HPDE6-E6E7 (cell line): ENCODE results near the gene ATG7.
"Not testable (repeated sequence)": the region's sequence is repeated elsewhere in the genome, so short reads cannot be mapped to it uniquely, and the experiment has no call there.

Experiments used
- DNase-seq: peaks from one replicate; pipeline ENCODE4 v3.0.0; 2011; ENCODE audit warnings: missing footprints; ENCODE audit errors: extremely low spot score

Gene ATG7

GRCh38 chr3:11588338-11588737 lies 316.1 kb downstream of the ATG7 start:
- no peak for DNase-seq

GRCh38 chr3:11588755-11589154 lies 316.6 kb downstream of the ATG7 start:
- no peak for DNase-seq

DNA sequence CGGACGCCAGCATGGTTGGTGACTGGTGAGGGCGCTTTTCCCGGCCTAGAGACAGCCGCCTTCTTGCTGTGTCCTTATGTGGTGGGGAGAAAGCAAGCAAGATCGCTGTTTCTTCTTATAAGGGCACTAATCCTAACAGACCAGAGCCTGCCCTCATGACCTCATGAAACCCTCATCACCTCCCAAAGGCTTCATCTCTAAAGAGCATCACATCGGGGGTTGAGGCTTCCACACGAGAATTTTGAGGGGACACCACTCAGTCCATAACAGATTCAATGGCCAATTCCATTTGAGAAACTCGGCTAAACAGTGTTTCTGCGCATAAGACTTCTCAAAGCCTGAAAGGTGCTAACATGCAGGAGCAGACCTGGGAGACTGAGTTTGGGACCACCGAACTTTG lies 317.5 kb downstream of the ATG7 start:
- DNase-seq: no peak

GRCh38 chr3:11591002-11591355 lies 318.8 kb downstream of the ATG7 start:
- no peak for DNase-seq

DNA sequence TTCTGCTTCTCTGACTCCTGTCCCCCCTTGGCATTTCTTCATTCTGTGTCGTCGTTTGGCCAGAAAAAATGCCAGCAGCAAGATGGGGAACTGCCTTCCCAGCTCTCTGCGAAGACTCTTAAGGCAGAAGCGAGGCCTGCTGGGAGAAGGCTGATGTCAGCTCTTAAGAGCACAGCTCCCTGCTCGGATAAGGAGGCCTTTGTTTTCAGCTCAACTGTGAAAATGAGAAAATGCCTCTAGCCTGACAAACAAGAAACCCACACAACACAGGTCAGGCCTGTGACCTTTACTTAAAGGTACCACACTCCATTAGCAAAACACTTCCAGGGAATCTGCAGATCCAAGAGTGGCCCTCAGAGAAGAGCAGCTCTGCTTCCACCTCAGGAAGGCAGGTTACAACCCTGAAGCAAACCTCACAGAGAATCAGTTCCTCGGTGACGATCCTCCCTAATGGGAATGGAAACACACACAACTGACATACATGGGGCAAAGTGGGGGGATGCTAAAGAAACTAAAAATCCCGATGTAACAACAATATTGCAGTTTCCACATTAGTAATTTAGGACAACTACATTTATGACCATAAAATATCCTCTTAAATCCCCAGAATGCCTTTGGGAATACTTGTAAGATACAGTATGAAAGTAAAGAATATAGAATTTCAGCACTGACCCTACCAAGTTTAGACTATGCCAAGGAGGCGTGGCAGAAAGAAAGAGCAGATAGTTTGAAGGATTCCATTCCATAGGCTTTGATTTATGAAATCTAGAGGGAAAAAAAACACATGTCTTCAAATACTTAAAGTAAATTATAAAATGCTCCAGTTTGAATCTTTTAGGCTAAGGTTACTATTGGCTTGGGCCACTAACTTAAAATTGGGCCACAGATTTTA lies 319.4 kb downstream of the ATG7 start:
- no peak for DNase-seq

GRCh38 chr3:11592445-11593298 lies 320.5 kb downstream of the ATG7 start:
- DNase-seq: no peak

DNA sequence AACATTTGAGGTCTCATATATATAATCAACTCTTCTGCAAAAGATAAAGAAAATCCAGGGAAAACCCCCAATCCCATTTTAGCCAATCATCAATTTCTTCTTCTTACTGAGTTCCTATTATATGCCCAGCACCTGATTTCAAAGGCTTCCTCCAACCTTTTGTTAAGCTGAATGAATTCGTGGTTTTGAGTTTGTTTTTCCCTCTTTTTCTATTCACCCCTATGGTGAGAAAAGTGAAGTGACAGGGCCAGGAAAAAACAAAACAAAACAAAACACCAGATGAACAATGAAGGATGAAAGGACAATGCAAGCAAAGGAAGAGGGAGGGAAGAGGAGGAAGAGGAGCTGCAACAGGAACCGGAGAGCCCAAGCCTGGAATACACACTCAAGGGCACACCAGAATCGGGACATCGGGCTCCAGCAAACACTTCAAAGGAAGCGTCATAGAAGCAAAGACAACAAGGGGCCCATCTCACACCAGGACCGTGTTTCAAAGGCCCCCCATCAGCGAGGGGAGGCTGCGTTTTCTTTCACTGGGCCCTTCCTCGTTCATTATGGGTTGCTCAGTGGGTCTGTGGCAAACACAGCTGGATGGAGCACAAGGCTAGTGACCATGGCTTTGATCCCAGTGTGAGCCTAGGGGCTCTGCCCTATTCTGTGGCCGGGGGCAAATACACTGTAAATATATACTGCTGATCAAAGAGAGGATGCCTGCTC lies 321.3 kb downstream of the ATG7 start:
- no peak for DNase-seq

GRCh38 chr3:11595024-11595423 lies 322.8 kb downstream of the ATG7 start:
- not testable (repeated sequence) for DNase-seq

GRCh38 chr3:11596387-11596786 lies 324.2 kb downstream of the ATG7 start:
- DNase-seq: no peak

DNA sequence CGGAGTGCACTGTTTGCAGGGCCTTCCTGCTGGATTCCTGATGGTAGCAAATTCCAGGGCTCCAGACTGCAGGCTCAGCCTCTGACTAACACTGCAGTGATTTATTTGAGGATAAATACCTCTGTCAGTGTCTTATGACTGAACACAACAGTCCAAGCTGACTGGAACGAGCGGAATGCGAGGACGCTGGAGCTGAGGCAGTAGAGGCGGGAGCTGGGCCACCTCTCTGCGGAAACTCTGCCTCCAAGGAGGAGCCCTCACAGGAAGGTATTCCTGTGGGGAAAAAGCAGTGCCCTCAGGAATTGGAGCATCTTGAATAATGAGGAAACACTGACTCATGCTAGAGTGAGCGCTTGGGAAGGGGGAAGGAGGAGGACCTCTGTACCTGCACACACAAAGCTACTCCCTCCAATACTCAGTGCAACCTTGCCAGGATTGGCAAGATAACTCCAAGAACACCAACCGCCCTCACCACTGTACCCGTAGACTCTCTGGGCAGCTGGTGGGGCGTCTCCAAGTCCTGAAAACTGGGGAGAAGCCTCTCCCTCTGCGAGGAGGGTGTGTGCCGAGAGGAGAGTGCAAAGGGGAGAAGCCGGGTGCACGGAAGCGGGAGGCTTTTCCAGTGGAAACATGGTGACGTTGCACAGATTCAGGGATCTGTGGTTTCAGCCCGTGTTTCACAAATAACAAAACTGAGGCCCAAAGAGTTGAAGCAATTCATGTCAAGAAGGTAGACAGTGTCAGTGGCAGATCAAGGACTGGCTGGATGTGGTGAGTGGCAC lies 328.5 kb downstream of the ATG7 start:
- DNase-seq: peak; percentile 64

DNA sequence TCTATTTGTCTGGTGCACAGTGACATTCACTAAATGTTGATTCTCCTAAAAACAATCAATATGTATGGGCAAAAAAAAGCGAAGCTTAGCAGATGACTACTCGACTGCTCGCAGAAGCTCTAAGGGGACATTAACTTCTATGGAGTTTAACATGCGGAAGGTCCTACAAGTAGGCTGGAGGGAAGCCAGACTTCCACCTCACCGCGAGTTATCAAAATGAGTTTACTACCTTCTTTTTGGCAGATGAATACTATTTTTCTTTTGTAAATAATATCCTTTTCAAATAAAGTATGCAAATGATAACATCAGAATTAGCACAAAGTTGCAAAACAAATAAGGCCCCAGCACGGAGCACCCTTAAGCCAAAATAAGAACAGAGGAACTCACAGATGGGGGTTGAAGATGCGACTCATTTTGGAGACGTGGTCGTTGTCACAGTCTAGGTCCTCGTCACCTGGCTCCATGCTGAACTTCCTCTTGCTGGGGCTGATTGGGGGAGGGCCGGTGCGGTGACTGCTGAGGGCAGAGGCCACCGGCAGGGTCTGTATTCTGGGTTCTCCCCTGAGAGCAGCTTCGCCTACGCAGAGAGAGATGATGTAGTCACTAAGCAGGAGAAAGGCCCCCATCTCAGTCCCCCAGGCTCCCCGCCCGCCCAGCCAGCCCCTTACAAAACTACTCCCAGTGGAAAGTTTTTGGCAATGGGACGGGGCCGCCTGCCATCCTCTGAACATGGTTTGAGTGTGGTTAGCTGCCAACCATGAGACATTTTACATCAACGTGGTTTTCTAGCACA lies 329.4 kb downstream of the ATG7 start:
- DNase-seq: no peak

DNA sequence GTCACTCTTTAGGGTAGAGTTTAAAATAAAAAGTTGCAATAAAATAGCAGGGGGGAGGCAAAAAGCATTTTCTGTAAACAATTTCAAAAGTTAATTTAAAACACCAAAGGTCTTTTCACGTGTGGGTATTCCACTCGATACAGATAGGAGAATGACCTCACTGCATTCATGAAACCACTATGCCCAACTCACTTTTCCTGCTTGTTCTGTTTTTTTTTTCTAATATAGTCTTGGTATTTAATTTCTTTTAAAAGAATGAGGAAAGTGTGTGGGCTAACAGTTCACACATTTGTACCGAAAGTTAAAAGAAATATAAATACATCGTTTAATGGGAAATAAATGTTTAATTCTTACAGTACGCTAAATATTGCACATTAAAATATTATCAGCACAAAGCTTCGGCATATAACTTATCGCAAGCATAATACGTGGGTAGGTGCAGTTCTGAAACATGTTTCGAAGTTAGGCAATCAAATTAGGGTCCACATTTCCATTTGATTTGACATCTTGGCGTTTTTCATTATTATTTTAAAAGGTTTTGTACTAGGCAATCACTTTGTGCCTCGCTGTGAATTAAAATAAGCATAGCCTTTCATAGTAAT lies 330.1 kb downstream of the ATG7 start:
- DNase-seq: no peak

GRCh38 chr3:11602886-11603527 lies 330.8 kb downstream of the ATG7 start:
- DNase-seq: no peak

GRCh38 chr3:11603628-11604027 lies 331.4 kb downstream of the ATG7 start:
- no peak for DNase-seq

DNA sequence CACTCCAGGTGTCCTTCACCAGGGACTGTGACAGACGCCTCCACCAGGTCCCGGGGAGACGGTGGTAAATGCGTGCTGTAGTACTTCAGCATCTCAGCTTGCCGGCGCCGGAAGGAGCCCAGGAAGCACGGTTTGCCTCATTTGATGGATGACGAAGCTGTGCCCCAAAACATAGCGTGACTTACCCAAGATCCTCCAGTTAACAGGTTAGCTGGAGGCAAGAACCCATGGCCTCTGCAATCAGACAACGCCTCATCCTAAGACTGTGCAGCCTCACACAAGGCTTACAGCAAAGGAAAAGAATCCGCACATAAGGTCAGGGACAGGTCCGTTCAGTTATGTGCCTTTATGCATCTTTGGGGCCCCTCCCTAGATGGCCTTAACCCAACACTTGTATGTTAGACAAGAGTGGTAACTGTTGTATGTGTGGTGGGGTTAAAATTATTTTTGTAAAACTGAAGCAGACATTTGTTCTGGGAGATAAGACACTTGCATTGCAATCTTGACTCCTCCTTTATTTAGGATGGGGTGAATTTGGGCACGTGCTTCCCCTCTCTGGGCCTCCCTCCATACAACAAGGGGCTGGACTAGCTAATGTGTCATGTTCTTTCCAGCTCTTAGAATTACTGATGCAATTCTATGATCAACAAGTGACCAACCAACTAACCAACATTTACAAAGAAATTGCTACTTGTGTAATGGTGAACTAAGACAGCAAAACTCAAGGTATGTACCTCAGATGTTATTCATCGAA lies 332.1 kb downstream of the ATG7 start:
- DNase-seq: no peak

DNA sequence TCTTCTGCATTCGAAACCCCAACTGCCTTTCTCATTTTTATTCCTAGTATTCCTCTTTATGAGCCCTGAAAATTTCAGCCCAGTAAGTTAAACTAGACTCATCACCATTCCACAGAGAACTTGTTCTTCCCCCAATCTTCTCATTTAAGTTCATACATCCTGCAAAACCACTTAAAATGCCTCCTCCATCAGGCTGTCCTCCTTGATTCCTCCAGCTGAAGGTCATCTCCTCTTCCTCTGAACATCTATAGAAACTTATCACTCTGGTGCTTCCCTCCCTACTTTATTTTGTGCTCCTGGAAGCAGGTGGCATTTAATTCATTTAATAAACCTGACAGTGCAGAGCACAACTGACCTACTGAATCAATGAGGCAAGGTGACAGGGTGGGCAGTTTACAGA lies 333.2 kb downstream of the ATG7 start:
- no peak for DNase-seq

DNA sequence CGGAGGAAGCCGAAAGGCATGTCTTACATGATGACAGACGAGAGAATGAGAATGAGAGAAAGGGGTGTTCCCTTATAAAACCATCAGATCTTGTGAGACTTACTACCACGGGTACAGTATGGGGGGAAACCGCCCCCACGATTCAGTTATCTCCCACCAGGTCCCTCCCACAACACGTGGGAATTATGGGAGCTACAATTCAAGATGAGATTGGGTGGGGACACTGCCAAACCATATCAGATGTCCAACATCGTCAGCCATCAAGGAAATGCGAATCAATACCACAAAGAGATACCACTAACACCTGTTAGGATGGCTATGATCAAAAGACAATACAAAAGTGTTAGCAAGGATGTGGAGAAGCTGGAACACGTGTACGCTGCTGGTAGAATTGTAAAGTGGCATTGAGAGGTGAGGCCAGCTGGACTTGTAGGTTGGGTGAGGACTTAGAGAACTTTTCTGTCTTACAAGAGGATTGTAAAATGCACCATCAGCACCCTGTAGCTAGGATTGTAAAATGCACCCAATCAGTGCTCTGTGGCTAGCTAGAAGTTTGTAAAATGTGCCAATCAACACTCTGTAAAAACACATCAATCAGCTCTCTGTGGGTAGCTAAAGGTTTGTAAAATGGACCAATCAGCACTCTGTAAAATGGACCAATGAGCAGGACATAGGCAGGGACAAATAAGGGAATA lies 334.0 kb downstream of the ATG7 start:
- DNase-seq: no peak

GRCh38 chr3:11606865-11607440 lies 334.8 kb downstream of the ATG7 start:
- no peak for DNase-seq
